Transverse colon (tissue), 4 donors: ENCODE data around the gene GPR62.

Source experiments
- CTCF ChIP-seq, 5 experiments: fragments of 200-600 bp in 3 of 5; fragments of 450-650 bp in 2 of 5; sonication (generic) in 3 of 5; IDR thresholded peaks; 1 replicate in 2 of 5; 2 replicates in 3 of 5; pipeline ENCODE4 v1.5.1; 2016 to 2017; ENCODE audit warnings: antibody characterized with exemption in 5 of 5, inconsistent platforms in 3 of 5, mild to moderate bottlenecking in 2 of 5, moderate library complexity in 1 of 5
- EP300 ChIP-seq: sonication (generic); formaldehyde crosslinking; IDR thresholded peaks from one replicate; pipeline ENCODE4 v1.6.1; 2017; ENCODE audit warnings: antibody characterized with exemption, low read depth
- POLR2A ChIP-seq: fragments of 450-650 bp; IDR thresholded peaks from one replicate; pipeline ENCODE4 v1.6.1; 2016; ENCODE audit warnings: antibody characterized with exemption, mild to moderate bottlenecking, moderate library complexity
- POLR2AphosphoS5 ChIP-seq, 3 donors: sonication (generic); formaldehyde crosslinking; IDR thresholded peaks; one replicate each; pipeline ENCODE4 v1.6.1; 2016; ENCODE audit warnings: antibody characterized with exemption in 3 of 3

GRCh38 chr3:51941463-51941797 lies 13.8 kb upstream of the GPR62 start:
- TF ChIP-seq CTCF (IDR thresholded peaks at IDR 0.05) (no peak), POLR2AphosphoS5 (IDR thresholded peaks at IDR 0.05) (no peak), POLR2A (no peak), EP300 (no peak)
